ENCODE data around the gene PTH1R.
A peak's percentile ranks its signal among the peaks of the same experiment; 100 is the strongest.

PTH1R gene

DNA sequence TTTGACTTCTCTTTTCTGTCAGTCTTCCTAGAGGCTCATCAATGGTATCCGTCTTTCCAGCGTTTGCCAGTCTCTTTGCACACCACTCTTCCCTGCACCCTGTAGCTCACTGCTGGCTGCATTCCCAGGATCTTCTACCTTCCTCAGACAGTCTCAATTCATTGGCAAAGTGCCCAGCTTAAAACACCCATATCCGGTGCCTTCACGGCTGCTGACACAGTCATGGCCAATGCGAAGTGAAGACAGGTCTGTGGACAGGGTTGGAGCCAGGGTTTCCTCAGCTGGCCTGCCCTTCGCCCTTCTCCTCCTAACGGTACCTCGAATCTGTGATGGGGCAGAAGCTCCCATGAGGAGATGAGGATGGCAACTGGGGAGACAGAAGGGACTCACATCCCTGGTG is 36.1 kb downstream of the PTH1R start:
- DNase-seq (ENCODE audit: low read depth), result peak; percentile 80

DNA sequence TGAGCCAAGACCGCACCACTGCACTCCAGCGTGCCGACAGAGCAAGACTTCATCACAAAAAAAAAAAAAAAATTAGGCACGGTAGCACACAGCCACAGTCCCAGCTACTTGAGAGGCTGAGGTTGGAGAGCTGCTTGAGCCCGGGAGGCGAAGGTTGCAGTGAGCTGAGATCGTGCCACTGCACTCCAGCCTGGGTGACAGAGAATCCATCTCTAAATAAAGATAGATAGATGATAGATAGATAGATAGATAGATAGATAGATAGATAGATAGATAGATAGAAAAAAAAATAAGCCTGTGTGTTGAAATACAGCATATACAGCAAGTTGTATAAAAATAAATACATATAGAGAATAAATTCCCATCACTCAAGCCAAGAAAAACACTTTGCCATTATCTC is 37.3 kb downstream of the PTH1R start:
- no peak for DNase-seq (ENCODE audit: low read depth)

DNA sequence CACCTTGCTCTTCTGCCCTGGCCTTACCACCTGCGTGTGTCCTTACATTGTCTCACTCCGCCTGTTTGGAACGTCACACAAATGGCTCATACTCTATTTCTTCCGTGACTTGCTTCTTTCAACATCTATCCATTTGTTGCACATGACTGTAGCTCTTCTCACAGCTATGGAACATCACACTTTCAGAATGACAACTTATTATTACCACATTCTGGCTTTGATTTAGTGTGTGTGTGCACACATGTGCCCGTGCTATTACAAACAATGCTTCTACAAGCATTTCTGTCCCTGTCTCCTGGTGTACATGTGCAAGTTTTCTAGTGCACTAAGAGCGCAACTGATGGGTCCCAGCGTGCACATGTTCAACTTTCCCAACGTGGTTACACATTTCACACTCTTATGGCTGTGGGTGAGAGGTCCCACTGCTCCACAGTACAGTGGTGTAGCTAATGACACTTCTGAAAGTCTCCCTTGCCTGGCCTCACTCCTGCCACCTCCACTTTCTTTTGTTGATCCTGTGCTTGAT is 37.8 kb downstream of the PTH1R start:
- DNase-seq (ENCODE audit: low read depth), result no peak

DNA sequence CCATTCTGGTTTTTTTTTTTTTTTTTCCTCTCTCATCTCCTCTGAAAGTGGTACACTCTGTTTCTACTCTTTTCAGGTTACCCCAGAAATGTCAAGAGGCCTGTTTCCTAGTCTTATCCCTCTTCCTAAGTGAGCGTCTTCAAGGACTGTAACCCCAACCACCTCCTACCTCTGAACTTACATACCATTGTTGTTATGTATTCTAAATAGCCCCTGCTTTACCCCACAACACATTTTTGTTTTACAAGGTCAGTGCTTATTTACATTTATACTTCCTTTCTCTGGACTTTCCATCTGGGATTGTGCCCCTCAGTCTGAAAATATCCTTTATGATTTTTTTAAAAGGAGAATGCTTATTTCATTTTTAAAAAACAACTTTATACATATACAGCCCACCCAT is 38.8 kb downstream of the PTH1R start:
- DNase-seq (ENCODE audit: low read depth), result no peak

DNA sequence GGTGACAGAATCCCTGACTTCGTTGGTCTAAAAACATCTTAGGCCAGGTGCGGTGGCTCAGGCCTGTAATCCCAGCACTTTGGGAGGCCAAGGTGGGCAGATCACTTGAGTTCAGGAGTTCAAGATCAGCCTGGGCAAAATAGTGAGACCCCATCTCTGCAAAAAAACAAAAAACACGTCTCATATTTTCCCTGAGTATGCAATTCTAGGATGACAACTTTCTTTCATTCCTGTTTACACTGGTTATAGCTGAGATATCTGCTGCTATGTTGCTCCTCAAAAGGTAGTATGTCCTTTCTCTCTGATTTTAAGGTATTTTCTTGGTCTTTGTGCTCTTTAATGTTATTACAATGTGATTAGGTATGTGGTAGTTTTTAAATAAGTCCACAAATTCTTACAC is 39.3 kb downstream of the PTH1R start:
- no peak for DNase-seq (ENCODE audit: low read depth)

DNA sequence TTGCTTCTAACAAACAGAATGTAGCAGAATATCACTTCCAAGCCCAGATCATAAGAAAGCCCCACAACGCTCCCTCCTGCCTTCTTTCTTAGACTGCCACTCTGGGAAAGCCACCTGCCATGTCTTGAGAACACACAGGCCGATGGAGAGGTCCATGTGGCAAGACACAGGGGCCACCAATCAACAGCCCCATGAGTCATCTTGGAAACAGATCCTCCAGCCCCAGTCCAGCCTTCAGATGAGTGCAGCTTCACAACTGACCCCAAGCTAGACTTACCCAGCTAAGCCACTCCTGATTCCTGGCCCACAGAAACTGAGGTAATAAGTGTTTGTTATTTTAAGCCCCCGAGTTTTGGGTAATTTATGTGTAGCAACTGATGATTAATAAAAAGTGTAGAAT is 39.7 kb downstream of the PTH1R start:
- no peak for DNase-seq (ENCODE audit: low read depth)

DNA sequence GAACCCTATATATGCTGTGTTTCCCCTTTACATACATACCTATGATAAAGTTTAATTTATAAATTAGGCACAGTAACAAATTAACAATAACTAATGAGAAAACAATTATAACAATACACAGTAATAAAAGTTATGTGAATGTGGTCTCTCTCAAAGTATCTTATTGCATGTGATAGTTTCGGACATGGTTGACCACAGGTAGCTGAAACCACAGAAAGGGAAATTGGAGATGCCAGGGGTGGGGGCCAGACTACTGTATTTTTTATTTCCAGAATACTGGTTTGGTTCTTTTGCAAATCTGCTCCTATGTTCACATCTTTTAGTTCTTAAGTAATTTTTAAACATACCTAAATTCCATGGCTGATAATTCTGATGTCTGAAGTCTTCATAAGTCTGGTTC is 40.7 kb downstream of the PTH1R start:
- no peak for DNase-seq (ENCODE audit: low read depth)

DNA sequence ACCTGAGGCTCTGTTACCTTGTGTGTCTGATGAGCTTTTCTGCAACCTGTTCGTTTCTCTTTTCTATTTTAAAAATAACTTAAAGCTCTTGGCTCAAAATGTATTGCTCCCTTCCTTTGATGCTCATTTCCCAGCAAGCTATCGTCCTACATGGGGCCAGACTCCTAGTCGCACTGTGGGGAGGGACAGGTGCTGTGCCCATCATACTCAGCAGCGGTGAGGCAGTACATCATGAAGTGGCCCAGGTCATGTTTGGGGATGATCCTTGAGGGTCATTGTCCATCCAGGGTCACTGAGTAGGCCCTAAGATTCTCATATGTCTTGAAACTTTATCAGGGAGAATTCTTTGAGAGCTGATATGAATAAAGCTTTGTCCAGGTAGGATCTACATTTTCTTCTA is 41.1 kb downstream of the PTH1R start:
- DNase-seq (ENCODE audit: low read depth), result no peak

DNA sequence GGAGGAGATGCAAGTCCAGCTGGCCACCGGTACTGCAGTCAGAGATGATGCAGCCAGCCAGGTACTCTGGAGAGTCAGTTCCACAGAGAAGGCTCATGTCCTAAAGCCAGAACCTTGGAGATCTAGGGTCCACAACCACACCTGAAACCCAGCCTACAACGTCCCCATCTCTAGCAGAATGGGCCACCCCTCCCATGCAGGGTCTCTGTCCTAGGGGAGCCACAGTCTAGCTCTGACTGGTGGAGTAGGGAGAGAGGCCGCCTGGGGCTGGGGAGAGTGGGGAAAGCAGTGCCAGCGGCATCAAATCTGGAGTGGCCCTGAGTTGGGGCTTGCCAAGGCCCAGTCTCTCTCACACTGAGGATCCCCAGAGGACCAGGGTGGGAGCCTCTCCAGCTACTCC is 43.5 kb downstream of the PTH1R start:
- DNase-seq (ENCODE audit: low read depth), result no peak

DNA sequence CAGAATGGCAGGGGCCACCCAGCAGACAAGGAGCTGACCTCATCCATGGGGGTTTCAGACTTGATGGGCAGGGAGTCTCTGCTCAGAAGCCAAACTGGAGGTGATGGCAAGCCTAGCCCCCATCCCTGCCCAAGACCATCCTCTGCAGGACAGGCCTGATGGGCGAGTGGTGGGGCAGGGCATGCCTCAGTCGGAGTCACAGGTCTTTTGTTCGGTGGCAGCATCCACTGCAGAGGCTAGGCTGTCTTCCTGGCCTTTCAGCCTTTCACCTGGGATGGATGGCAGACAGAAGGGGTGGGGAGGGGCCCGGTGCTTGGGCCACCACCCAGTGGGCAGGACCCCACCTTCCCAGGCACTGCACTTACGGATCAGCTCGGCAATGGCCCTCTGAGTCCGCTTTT is 44.4 kb downstream of the PTH1R start:
- no peak for DNase-seq (ENCODE audit: low read depth)

DNA sequence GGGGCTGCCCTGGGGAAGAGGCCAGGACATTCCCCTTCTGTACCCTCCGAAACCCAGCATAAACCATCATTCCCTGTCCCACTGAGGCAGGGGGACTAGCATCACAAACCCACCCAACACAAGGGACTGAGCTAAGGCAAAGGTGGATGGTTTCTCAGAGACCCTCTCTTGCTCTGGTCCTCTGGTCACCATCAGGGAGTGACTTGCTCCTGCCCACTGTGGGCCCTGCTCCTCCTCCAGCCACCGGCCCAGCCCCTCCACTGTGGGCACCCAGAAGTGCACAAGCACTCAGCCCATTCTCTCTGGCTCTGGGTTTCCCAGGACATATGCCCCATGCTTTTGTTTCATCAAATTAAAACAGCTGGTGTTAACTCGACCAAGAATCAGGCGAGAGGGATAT is 44.9 kb downstream of the PTH1R start:
- no peak for DNase-seq (ENCODE audit: low read depth)

DNA sequence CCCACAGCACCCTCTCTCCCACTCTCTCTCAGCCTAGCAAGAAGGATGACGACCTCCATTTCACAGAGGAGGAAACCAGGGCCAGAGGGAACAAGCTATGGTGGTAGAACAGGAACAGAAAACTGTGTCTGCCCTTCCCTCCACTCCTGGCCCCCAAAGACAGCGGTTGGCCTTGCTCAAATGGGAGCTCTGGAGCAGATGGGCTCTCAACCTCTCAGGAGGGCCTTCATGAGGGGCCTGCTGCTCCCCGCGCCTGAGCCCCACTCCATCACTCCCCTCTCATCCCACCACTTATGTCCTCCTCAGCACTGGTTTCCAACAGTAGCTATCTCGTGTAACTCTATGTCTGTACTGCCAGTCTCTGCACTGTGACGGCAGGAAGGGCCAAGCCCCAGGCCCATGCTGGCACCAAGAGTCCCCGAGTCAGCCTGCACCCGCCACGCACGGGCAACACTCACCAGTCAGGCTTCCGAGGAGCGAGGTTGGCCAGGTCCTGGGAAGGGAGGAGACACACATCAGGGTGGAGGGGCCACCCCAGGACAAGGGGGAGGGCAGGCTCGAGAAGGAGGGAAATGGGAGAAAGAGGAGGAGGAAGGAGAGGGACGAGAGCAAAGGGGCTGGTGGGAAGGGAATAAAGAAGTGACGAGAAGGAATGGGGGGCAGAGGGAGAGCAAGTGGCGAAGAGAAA is 45.5 kb downstream of the PTH1R start:
- DNase-seq (ENCODE audit: low read depth), result no peak

DNA sequence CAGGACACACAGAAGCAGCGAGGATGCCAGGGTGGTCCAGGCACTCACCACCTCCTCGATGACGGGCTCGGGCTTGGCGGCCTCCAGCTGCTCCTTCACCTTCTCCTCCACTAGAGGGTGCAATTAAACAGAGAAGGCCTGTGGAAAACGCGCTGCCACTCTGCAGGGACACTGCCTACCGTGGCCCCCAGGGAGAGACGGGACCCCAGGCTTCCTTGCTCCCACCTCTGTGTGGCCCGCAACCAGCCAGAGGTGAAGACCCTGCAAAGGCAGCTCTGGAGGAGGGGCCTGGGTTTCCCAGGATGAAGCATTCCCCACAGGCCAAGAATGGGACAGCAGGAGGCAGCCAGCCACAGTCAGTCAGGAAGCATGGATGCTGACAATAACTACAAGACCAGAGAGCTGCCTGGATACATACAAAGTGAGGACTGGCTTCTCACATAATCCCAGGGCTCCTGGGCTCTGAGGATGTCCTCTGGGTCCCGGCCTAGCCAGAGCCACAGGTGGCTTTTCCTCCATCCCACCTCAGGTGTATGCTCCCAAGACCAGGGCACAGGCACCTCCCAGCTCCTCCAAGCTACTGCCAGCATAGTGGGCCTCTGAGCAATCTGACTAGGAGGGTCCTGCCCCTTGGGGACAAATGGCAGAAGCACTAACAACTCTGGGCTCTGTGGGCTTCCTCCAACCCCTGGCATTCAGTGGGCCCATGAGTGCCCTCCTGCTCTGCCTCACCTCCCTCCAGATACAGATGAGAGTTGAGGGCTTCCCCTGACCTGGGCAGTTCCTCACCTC is 46.2 kb downstream of the PTH1R start:
- no peak for DNase-seq (ENCODE audit: low read depth)

DNA sequence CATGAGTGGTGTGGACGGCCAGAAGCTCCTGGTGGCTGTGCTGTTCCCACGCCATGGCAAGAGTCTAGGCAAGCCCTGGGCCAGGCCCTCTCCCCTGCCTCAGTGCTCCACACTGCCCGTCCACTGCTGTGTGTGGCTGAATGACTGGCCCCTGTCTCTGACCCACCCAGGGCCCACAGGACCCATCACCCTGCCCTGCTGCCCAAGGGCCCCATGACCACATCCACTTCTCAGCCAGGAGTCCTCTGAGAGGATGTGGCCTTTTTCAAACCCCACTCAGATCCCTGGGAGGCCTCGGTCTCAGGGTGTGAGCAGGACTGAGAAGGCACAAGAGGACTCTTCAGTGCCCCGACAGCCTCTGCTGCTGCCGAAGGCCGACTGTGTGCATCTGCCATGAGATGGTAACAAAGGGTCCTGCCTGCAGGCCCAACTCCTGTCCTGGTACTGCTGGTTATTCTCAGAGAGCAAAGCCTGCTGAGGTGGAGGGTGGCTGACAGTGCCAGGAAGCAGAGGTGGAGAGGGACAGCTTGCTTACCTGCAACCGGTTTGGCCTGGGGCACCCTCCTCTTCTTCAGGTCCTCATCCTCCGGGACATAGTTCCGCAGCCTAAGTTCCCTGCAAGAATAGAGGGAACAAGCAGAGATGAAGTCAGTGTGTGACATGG is 47.5 kb downstream of the PTH1R start:
- no peak for DNase-seq (ENCODE audit: low read depth)

DNA sequence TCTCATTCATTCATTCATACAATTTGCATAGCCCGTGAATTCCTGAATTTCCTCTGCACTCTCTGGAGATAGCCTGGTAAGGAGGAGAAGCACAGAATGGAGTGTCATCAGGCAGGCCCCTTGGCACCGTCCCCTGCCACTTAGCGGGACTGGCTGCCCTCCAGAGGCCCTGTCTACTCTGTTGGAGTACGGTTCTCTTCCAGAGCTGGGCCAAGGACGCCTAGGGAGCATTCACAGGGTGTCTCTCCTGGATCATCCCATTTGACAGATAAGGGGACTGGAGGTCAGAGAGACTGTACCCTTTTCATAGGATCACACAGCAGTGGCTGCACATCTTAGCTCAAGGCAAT is 48.0 kb downstream of the PTH1R start:
- no peak for DNase-seq (ENCODE audit: low read depth)

DNA sequence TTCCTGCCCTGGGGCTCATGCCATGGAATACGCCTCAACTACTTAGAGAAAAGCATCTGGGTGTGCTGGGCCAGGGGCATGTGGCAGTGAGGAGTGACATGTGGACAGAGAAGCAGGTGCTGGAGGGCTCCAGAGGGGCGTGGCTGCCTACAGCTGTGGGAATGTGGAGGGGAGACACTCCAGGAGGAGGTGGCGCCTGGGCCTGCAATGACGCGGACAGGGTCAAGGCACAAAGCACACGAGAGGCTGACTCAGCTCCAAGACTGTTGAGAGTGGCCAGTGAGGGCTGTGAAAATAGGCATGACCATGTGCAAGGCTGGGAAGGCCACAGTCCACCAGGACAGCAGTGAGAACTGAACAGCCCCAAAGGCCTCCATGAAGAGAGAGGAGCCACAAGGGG is 48.5 kb downstream of the PTH1R start:
- DNase-seq (ENCODE audit: low read depth), result peak; percentile 65

DNA sequence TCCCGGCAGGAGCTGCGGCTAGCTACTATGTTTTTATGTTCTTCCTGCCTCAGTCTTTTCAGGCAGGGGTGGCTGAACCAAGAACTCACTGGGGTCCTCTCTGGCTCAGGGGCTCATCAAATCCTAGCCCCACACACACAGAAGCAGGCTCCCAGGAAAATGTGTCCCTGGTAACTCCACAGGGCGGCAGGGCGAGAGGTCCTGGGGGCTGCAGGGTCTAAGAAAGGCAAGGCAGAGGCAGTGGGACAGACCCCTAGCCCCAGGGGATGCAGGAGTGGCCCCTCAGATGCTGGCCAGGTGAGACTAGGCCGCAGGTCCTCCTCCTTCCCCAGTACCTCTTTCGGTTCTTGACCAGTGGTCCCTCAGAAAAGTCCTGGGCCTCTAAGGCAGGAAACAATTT is 48.9 kb downstream of the PTH1R start:
- no peak for DNase-seq (ENCODE audit: low read depth)

DNA sequence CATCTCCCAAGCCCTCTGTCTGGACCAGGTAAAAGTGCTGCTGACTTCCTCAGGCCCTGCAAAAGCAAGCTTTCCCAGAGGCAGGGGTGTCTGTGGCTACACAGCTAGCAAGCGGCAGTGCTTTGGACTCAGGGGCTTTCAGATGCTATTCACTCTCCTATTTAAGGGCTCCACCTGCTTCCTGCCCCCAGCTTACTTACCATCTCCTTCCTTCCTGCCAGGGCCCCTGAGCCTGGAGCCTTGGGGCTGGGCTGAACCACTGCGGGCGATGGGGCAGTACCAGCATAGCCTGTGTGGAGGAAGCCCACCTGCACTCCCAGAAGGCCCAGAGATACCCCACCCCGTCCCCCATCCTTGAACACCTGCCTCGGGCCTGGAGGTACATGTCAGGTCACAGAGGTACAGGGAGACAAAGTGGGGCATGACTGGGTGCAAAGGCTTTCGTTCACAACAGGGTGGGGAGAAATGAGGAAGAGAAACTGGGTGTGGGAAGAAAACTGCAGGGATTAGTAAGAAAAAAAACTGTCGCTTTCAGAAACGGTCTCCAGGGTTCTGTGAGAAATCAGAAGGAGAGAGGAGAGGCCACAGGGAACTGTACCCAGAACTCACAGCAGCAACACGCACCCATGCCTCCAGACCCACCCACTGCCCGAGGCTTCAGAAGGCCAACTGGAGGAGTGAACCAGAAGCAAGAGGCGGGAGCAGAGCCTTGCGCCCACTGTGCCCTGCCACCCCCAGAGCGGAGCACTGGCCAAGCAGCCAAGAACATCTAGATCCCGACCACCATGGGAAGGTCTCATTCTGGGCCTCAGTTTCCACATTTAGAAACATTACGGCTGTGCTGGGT is 49.6 kb downstream of the PTH1R start:
- no peak for DNase-seq (ENCODE audit: low read depth)

DNA sequence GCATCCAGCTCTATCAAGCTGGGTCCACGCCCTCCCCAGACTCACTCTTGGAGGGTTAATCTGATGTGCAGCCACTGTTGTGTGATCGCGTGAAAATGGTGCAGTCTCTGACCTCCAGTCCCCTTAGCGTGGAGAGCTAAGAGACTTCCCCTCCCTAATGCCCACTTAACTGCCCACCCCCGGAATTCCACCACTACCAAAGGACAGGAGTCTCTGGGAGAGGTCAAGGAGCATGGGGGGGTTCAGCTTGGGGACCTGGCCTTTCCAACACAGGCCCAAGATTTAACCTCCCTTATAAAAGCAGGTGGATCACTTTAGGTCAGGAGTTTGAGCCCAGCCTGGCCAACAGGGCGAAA is 50.2 kb downstream of the PTH1R start:
- no peak for DNase-seq (ENCODE audit: low read depth)

DNA sequence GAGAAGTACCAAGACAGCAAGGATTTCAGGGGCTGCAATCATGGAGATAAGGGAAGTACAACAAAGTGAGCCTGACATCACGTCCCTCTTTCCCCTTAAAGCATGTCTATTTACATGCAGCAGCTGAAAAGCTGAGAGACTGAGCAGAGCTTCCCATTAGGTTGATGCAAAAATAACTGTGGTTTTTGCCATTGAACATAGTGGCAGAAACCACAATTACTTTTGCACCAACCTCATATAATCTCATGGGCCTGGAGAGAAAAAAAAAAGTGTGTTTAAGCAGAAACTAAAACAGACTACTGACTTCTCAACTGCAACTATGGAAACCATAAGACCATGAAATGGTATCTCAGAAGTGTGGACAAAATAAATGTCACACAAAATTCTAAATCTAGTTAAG is 50.8 kb downstream of the PTH1R start:
- DNase-seq (ENCODE audit: low read depth), result no peak

DNA sequence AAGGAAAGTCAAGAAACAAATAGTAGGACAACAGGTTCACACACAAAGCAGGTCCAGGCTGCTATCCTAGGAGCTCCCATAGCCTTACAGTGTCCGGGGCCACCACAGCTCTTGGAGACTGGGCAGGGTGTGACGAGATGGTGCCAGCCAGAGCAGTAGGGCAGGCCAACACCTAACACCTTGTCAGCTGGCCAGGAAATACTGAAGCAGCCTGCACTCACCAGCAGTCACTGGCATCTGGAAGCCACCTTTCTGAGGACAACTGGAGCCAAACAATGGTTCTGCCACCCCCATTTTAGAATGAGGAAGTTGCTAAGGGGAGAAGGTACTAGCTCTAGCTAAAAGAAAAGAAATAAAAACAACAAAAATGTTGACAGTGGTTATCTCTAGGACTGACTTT is 51.8 kb downstream of the PTH1R start:
- DNase-seq (ENCODE audit: low read depth), result no peak

DNA sequence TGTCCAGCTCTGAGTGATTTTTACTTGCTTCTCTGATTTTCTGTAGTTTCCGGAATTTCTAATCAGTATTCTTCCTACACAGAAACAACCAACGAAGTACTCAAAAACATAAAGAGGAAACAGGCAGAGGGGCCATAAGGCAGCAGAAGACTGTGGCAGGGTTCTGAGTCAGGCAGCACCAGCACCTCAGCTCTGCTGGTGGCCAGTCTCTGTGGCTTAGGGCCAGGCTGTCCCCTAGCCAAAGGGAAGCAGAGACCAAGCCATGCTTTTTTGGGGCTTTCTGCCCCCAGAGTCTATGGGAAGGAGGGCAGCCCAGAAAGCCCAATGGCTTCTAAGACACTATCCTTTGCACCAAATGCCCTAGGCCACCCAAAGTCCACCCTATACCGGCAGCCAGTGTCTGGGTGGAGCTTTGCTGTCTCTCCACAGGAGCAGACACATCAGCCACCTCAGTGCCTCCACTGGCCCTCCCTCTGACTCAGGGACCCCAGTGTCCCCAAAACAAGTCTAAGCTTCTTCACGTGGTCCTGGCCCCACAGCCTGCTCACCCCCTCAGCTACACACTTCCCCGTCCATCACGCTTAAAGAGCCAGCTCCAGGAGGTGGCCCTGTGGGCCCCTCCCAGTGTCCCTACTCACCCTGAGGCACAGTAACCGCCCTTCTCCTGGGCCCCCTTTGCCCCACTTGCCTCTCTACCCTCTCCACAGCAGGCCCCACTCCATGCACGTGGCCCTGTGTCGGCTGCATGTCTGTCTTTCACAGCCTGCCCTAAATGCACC is 52.8 kb downstream of the PTH1R start:
- DNase-seq (ENCODE audit: low read depth), result no peak

All from iris pigment epithelial cell (primary cell).